ENCODE results near the gene DENND1B.
A peak's percentile ranks its signal among the peaks of the same experiment; 100 is the strongest.
"Not testable (repeated sequence)": the region's sequence is repeated elsewhere in the genome, so short reads cannot be mapped to it uniquely, and the experiment has no call there.

Gene DENND1B

DNA sequence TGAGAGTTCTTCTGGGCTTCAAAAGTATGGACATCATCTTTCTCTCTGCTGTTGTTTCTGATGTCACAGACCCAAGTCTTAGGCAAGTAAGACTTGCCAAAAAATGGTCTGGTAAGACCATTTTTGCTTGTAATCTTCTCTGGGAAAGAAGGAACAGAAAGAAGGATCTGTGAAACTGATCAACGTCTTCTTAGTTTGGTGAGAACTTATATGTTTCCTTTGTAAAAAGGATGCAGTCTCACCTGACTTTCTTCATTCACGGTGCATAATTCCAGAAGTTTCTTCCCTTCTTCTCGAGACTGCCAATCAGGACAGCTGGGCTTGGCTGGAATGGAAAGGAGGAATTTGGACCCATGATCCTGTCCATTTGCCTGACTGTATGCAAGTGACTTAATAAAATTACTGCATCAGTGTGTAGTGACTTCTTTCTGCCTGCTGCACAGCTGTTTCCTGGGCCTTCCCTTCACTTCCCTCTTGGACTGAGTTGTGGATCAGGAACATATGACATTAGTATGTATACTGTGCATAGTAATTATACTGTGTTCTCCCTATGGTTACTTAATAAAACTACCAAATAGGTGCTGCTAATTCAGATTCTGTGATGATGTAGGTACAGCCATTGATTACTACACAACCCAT lies 7.6 kb upstream of the DENND1B start:
- no peak for DNase-seq

DNA sequence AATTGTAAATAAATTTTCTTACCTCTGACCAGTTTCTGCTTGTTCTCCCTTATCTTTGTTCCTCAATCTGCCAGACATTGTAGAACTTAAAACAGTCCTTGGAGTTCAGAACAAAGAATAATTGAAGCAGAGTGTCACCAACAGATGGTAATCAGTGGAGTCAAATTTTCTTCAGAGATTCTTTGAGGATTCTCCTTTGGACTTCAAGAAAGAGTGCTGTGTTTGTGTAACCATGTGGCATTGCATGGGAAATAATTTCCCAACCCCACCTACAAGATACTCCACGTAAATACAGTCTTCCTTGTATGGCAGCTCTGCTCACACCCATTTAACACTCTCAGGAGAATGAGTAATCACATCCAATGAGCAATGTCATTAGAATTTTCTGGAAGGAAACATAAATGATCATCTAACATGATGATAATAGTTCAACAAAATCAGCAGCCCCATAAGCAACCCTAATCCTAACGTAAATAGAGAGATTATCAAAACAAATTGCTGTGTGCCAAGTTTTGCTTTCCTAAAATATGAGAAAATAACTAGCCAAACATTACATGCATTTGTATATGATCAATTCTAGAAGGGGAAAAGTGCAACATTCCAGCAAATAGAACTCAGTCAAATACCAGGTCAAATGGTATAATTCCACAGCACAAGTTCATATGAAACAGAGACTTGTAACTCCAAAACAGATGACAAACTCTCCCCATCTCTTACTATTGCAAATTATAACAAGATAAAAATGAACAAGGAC lies 6.9 kb upstream of the DENND1B start:
- no peak for DNase-seq

DNA sequence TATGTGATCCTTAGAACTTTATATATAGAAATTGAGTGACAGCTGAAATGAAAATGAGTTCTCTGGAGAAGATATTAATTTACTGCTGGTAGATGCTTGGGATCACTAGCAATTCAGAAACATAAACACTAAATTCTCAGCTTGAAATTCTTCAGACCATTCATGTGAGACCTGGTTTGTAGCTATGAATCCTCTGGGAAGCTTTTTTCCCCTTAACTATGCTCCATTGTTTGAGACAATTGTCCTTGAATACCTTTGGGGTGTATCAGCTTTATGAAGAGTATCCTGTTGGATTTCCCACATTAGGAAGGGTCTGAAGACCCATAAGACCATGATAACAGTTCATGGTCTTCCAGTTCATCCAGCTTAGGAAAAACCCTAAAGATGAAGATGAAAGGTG lies 4.6 kb upstream of the DENND1B start:
- no peak for DNase-seq

DNA sequence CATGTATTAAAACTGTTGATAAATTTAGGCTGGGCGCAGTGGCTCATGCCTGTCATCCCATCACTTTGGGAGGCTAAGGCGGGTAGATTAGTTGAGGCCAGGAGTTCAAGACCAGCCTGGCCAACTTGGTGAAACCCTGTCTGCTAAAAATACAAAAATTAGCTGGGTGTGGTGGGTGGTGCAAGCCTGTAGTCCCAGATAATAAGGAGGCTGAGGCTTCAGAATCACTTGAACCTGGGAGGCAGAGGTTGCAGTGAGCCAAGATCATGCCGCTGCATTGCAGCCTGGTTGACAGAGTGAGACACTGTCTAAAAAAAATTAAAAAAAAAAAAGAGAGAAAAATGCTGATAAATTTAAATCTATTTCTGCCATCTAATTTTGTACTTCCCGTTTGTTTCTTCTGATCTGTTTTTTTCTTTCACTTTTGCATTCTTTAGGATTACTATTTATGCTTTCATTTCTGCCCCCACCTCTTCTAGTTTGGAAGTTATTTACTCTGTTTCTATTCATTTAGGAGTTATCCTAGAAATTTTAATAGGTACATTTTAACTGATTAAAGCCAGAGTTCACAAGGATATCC lies 3.2 kb upstream of the DENND1B start:
- DNase-seq, result no peak

DNA sequence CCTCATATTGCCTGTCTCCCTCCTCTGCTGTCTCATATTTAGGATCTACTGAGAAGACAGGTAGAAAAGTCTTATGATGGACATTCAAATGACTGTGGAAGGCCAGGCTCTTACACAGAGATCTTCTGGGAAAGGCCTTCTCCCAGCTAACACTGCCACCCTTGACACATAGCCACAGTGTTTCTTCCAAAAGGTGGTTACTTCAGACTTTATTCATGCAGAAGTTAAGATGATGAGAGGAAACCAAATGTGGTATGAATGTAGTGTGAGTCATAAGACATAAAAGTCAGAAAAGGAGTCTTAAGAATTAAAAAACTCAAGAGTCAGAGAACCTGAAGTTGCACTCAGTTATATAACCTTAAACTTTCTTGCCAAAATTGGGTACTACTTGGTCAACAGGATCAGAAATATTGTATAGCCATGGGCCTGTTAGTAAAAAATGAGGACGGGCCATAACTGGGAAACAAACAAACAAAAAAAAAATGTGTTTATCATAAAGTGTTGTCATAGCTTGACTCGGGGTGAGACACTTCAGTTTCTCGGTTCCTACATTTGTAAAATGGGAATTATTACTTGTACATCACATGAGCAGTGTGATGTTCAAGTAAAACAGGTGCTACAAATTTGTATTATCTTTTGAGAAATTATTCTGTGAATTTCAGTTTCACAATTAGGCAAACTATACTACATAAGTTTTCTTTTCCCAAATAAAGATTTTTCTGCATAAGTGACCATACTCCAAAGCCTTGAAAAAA lies 1.2 kb upstream of the DENND1B start:
- DNase-seq, result peak; percentile 86

DNA sequence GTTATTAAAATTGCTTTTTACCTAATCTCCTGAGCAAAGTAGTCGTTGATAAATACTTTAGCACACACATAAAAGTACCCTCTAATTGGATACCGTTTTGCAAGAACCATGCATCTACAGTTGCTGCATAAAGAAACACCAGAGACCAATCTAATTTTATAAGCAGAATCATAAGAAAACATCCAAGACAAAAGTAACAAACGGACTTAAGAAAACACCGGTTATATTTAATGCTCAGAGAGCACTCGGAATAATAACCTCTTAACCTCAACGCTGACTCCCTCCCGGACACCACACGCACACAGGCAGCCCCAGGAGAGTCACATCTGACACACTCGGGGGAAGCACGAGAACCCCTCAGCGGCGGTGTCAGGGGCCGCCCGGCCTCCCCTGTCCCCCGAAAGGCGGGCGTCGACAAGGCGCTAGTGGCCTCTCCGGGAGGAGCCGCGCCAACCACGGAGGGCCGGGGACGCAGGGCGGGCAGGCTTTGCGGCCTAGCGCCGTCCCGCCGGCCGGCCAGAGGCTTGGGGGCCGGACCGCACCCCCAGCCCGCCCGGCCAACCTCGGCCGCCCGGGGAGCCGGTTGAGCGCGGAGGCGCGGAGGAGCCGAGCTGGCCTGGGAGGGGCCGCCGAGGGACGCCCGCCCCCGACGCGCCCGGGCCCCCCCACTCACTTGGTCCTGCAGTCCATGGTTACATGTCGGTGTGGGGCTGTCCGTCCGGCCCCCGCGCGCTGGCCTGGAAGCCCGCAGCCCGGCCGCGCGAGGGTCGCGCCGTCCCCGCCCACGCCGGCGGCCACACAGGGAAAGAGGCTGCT lies 606 bp downstream of the DENND1B start:
- peak; percentile 53 for DNase-seq

DNA sequence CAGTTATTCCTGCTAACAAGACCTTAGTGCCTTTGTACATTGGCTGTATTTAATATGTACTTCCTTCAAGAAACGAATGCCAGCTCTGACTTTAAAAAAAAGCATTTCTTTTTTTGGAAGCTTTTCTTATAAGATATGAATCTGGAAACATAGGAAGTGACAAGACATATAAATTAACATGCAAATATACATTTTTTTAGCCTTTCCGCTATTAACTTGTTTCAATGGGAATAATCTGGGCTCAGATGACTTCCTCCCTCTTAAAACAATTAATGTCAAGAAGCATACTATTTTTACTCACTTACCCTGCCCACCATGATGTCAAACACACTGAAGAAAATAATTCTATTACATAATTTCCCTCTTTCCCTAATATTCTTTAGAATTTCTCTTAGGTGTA lies 1.4 kb downstream of the DENND1B start:
- DNase-seq, result no peak

DNA sequence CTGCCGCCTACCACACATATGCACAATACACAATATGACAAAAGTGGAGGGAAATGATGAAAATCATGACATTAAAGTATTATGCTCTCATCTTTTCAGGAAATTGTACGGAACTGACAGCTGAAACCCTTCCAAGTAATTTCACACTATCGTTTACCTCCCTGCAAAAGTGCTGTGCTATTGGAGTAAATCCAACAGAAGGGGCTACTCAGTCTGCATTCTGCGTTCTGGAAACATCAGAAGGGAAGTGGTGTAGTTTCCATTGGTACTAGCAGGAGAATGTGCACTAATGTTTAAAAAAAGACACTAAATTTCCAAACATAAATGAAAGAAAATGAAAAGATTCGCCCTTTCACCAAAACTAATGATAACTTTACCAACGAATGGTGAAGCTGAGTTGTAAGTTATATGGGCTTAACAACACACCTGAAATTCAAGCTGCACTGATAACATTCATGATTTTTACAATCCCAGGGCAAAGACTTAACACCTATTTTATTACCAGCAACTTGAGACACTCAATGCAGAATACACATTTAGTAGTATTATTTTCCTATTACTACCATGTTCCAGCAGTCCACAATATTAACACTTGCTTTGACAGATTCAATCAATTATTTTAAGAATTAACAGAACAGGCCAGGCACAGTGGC lies 3.2 kb downstream of the DENND1B start:
- DNase-seq, result no peak

DNA sequence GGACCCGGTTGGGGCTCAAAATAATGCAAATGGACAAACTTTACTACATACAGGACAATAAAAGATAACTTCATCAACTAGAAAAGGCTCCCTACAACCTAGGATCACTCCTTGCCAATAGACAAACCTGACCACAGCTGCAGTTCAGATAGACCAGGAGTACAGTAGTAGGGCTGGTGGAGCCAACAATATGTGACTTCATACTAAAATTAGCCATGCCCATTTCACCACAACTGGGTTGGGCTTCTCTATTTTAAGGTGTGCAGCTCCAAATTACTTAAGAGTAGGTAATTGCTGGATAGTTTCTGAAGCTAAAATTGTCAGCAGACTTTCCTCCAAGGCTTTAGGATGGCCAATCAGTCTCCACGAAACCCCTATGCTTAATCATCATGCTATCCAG lies 3.9 kb downstream of the DENND1B start:
- no peak for DNase-seq

DNA sequence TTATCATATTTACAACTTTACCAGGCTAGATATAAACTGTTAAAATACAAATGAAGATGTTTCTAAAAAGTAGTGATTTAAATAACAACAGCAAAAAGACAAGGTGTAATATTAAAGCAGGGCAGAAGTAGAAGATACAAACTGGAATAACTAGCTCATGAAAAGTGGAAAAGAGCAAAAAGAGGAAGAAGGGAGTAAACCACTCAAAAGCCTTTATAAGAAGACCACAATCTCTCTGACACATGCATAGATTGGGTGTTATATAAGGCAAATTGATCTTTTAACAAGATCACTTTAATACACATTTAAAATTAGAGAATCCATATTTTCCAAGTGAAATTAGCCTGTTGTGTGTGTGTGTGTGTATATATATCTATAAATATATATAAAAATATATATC lies 5.0 kb downstream of the DENND1B start:
- DNase-seq, result no peak

DNA sequence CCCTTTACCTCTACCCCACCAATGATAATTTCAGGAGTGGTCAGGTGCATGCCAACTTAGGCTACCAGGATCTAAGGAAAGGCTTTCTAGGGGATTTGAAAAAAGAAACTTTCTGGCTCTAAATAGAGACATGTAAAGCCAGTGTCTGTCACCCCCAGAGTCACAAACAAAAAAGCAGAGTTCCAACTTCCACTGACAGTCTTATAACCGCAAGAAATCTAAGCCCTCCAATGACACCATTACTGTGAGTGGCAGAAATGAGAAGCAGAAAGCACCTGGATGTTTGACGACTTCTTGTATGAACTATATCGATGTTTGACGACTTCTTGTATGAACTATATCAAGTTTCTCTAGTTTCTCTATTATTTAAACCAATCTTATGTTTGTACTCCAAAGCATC lies 6.0 kb downstream of the DENND1B start:
- no peak for DNase-seq

DNA sequence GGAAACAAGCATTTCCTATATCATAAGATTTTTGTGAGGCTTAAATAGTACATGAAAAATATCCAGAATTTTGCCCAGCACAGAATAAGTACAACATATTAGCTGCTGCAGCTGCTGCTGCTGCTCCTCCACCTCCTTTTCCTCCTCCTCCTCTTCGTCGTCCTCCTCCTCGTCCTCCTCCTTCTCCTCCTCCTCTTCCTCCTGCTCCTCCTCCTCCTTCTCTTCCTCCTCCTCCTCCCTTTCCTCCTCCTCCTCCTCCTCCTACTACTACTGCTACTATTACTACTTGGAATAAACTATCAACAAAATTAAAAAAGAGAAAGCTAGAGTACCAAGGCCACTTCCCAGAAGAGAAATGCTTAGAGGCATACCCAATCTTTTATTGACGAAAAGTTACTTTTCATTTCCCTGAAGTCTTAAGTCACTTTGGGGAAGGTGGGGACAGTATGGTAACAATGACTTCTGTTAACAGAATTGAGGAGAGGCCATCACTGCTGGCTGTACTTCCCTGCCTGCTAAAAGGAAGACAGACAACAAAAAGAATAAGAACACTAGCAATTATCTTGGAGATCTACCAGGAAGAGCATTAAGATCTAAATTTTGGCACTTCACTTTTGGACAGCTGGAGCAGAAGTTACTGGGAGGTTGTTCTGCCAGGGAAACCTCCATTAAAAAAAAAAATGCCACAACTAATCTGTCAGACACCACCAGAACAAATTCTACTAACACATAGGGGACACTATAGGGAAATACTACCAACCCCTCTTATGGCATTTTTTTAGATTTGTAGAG lies 7.1 kb downstream of the DENND1B start:
- no peak for DNase-seq

DNA sequence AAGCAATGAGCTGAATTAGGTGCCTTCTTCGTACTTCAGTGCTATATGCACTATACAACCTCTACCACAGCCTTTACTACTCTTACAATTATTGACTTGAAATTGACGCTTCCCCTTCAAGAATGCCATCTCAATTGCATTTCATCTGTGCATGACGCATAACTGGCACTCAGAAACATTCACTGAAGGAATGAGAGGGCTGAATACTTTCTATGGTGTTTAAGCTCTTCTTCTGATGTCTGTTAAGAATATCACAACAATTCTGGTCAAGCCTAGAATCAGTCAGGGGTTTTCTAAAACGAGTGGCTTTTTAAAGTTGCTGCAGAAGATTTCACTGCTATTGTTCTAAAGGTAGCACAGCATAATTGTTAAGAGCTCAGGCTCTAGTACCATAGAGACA lies 11.5 kb downstream of the DENND1B start:
- DNase-seq, result no peak

DNA sequence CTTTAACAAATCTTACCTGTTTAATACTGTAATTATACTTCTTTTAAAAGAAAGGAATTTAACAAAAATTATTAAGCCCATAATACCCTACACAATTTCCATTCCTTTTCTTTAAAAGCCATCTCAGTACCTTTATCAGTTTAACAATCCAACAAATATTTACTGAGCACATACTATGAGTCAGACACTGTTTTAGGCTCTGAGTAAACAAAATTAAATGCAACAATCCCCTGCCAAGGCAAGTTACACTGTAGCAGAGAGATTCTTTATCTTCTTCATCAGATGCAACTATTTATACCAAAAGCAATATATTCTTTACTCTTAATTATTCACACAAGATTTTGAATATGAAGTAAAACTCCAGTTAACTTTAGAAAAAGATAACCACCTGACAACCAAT lies 12.0 kb downstream of the DENND1B start:
- DNase-seq, result no peak

DNA sequence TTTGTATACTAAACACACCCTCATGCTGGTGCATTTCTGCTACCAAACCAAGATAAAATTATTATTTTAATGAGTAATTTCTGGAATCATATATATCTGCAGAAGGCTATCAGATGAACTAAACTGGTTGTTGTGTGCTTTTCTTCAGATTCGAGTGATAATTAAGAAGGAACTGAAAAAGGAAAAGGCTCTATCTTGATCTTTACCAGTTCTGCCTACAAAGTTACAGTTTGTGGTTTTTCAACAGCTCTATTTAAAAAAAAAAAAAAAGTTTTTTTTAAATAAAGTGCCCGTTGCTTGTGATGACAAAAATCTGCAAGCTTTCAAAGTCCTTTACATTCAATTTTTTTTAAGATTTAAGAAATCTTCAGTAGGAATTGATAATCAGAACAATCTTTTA lies 13.6 kb downstream of the DENND1B start:
- DNase-seq, result no peak

DNA sequence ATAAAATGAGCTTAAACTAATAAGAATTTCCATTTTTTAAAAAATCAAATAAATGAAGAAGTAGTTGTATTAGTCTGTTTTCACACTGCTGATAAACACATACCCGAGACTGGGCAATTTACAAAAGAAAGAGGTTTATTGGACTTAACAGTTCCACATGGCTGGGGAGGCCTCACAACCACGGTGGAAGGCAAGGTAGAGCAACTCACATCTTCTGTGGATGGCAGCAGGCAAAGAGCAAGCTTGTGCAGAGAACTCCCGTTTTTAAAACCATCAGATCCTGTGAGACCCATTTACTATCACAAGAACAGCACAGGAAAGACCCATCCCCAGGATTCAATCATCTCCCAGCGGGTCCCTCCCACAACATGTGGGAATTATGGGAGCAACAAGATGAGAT lies 19.7 kb downstream of the DENND1B start:
- not testable (repeated sequence) for DNase-seq

DNA sequence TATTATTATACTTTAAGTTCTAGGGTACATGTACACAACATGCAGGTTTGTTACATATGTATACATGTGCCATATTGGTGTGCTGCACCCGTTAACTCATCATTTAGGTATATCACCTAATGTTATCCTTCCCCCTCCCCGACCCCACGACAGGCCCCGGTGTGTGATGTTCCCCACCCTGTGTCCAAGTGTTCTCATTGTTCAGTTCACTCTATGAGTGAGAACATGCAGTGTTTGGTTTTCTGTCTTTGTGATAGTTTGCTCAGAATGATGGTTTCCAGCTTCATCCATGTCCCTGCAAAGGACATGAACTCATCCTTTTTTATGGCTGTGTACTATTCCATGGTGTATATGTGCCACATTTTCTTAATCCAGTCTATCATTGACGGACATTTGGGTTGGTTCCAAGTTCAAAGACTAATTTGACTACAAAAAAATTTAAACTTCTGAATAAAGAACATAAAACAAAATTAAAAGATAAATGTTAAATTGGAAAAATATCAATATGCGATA lies 22.6 kb downstream of the DENND1B start:
- DNase-seq, result not testable (repeated sequence)

DNA sequence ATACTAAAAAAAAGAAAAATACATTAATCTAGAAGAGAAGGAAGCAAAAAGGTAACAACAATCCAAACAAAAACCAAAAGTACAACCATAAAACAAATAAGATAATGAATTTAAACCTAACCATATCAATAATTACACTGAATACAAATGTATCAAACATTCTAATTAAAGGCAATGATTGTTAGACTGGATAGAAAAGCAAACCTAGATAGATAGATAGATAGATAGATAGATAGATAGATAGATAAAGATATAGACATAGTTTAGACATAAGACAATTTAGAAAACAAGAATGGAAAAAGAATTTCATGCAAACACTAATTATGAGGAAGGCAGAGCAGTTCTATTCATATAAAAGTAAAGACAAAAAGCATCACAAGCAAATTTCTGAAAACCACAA lies 24.9 kb downstream of the DENND1B start:
- DNase-seq, result no peak

DNA sequence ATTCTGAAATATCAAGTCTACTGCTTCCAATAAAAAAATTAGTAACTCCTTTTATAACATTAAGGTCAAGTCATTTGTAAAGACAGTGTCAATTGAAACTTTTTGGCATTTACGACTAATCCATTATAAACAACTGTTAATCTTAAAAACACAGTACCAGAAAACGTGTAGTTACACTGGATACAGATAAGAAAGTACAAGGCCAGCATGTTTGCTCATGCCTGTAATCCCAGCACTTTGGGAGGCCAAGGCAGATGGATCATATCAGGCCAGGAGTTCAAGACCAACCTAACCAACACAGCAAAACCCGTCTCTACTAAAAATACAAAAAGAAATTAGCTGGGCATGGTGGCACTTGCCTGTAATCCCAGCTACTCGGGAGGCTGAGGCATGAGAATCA lies 29.4 kb downstream of the DENND1B start:
- DNase-seq, result no peak

DNA sequence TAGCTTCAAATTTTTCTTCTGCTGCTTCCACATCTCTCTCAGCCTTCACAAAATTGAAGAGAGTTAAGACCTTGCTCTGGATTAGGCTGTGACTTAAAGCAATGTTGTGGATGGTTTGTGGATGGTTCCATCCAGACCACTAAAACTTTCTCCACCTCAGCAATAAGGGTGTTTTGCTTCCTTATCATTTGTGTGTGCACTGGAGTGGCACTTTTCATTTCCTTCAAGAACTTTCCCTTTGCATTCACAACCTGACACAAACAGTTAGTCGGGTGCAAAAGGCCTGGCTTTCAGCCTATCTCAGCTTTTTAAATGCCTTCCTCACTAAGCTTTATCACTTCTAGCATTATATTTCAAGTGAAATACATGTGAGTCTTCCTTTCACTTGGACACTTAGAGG lies 30.3 kb downstream of the DENND1B start:
- no peak for DNase-seq

DNA sequence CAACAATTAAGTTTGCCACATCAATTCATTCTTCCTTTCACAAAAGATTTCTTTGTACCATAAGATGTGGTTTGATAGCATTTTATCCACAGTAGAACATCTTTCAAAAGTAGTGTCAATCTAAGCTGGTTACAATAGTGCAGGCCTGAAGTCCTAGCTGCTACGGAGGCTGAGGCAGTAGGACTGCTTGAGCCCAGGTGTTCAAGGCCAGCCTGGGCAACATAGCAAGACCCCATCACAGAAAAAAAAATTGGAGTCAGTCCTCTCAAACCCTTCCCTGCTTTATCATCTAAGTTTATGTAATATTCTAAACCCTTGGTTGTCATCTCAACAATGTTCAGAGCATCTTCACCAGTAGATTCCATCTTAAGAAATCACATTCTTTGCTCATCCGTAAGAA lies 31.7 kb downstream of the DENND1B start:
- no peak for DNase-seq
